Measurements from ENCODE around the gene SERPINA12.

Gene SERPINA12

GRCh38 chr14:94466706-94467370 lies 42.4 kb downstream of the SERPINA12 start:
- TF ChIP-seq CTCF (IDR thresholded peaks at IDR 0.05): no peak

GRCh38 chr14:94465042-94465441 lies 44.2 kb downstream of the SERPINA12 start:
- TF ChIP-seq CTCF (IDR thresholded peaks at IDR 0.05): no peak

- TF ChIP-seq CTCF (IDR thresholded peaks at IDR 0.05): no peak
Observed at GRCh38 chr14:94464290-94464689, 45.0 kb downstream of the SERPINA12 start.

GRCh38 chr14:94462763-94463572 lies 46.3 kb downstream of the SERPINA12 start:
- no peak for TF ChIP-seq CTCF (IDR thresholded peaks at IDR 0.05)

- no peak for TF ChIP-seq CTCF (IDR thresholded peaks at IDR 0.05)
Observed at GRCh38 chr14:94462219-94462551, 47.1 kb downstream of the SERPINA12 start.

GRCh38 chr14:94461526-94462218 lies 47.6 kb downstream of the SERPINA12 start:
- TF ChIP-seq CTCF (IDR thresholded peaks at IDR 0.05): no peak

GRCh38 chr14:94460631-94461416 lies 48.4 kb downstream of the SERPINA12 start:
- no peak for TF ChIP-seq CTCF (IDR thresholded peaks at IDR 0.05)

Data from LNCAP (cell line).